Tibial artery (tissue), 4 donors: Measurements from ENCODE around the gene CHAC2.

Source experiments
- DNase-seq, 2 donors: peaks; one replicate each; pipeline ENCODE4 v3.0.0-alpha.2; 2019
- H3K27ac ChIP-seq, 2 donors: fragments of 200-600 bp; sonication (generic) in 1 of 2; 1 replicate in 1 of 2; 2 replicates in 1 of 2; pipeline ENCODE4 v1.5.1; 2018 to 2019; ENCODE audit warnings: mild to moderate bottlenecking in 1 of 2
- H3K27me3 ChIP-seq, 2 donors: fragments of 200-600 bp; sonication (generic) in 1 of 2; one replicate each; pipeline versions ENCODE4 v1.5.1 to v1.6.0; 2016 to 2019
- H3K36me3 ChIP-seq, 3 donors: fragments of 200-600 bp; sonication (generic) in 2 of 3; one replicate each; pipeline ENCODE4 v1.5.1; 2016 to 2019; ENCODE audit warnings: mild to moderate bottlenecking in 2 of 3
- H3K4me1 ChIP-seq, 4 donors: fragments of 200-600 bp; sonication (generic) in 2 of 4; 1 replicate in 3 of 4; 2 replicates in 1 of 4; pipeline ENCODE4 v1.5.1; 2016 to 2019
- H3K4me3 ChIP-seq, 2 donors: fragments of 200-600 bp; sonication (generic) in 1 of 2; 1 replicate in 1 of 2; 2 replicates in 1 of 2; pipeline ENCODE4 v1.5.1; 2018 to 2019; ENCODE audit warnings: mild to moderate bottlenecking in 2 of 2
- H3K9me3 ChIP-seq, 3 donors: fragments of 200-600 bp; sonication (generic) in 1 of 3; one replicate each; pipeline ENCODE4 v1.5.1; 2016 to 2019
- intact Hi-C: fragments of 100-400 bp; cut with DNase I; formaldehyde crosslinking; loops from one replicate; pipeline ENCODE4 v1.15.0; 2023; ENCODE audit warnings: low total_unique reads
- TF ChIP-seq, protein P1 (sequence below), 2 experiments: fragments of 200-600 bp in 1 of 2; fragments of 450-650 bp in 1 of 2; IDR thresholded peaks; one replicate each; pipeline ENCODE4 v1.5.1; 2017 to 2019; ENCODE audit warnings: antibody characterized with exemption in 2 of 2, mild to moderate bottlenecking in 1 of 2, moderate library complexity in 1 of 2

The CHAC2 gene

DNA sequence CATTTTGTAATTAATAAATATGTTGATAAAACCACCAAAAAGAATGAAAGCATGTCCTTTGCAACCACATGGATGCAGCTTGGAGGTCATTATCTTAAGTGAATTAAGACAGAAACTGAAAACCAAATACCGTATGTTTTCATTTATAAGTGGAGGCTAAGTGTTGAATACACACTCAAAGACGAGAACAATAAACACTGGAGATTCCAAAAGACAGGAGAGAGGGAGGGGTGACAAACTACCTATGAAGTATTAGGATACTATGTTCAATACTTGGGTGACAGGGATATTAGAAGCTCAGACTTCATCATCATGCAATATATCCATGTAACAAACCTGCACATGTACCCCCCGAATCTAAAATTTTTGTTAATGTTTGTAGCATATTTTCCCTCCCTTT, 26.2 kb downstream of the CHAC2 start:
- Histone ChIP-seq H3K36me3 (peaks cover 26 to 46% (median 38%) of the 10 kb centered on the region in 3 donors), H3K9me3 (no peaks in the 10 kb centered on the region), H3K27ac (no peak overlapping the region), H3K4me1 (peaks cover 0 to 16% (median 3%) of the 10 kb centered on the region in 4 donors), H3K27me3 (no peaks in the 10 kb centered on the region), H3K4me3 (no peak overlapping the region)
- intact Hi-C loops: no loop called here
- DNase-seq: no peak
- TF ChIP-seq, protein P1, sequence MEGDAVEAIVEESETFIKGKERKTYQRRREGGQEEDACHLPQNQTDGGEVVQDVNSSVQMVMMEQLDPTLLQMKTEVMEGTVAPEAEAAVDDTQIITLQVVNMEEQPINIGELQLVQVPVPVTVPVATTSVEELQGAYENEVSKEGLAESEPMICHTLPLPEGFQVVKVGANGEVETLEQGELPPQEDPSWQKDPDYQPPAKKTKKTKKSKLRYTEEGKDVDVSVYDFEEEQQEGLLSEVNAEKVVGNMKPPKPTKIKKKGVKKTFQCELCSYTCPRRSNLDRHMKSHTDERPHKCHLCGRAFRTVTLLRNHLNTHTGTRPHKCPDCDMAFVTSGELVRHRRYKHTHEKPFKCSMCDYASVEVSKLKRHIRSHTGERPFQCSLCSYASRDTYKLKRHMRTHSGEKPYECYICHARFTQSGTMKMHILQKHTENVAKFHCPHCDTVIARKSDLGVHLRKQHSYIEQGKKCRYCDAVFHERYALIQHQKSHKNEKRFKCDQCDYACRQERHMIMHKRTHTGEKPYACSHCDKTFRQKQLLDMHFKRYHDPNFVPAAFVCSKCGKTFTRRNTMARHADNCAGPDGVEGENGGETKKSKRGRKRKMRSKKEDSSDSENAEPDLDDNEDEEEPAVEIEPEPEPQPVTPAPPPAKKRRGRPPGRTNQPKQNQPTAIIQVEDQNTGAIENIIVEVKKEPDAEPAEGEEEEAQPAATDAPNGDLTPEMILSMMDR (IDR thresholded peaks at IDR 0.05): no peak

DNA sequence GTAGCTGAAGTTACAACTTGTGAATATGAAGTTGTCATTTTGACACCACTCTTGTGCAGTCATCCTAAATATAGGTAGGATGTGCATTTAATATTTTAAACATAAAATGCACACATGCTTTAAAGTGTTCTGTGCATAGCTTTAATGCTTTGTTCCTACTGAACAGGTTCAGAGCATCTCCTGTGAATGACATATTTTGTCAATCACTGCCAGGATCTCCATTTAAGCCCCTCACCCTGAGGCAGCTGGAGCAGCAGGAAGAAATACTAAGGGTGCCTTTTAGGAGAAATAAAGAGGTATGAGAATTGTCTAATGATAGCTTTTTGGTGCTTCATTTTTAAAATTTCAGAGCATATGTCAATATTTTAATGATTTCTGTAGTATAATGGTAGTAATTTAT, 33.9 kb downstream of the CHAC2 start:
- H3K36me3 ChIP-seq: peaks cover 46 to 89% (median 75%) of the 10 kb centered on the region in 3 donors

DNA sequence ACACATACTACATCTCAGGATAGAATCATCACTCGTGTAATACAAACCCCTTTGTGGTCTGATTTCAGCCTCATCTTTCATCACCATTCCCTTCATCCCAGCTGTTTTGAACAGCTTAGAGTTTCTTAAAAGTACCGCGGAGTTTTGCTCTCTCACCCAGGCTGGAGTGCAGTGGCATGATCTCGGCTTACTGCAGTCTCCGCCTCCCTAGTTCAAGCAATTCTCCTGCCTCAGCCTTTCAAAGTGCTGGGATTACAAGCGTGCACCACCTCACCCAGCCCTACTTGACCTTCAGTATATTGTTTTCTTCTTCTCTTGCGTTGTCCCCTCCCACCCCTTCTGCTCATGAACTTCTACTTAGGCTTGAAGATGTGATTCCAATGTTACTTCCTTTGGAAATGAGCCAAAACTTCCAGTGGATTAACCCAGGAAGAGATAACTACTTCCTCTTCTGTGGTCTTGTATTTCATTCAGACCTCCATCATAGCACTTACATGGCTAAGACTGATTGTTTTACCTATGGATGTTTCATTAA, 35.1 kb downstream of the CHAC2 start:
- TF ChIP-seq, protein P1 (IDR thresholded peaks at IDR 0.05): no peak
- H3K9me3 ChIP-seq: no peaks in the 10 kb centered on the region
- DNase-seq: no peak
- no peaks in the 10 kb centered on the region for H3K27me3 ChIP-seq
- intact Hi-C loops: no loop called here
- H3K27ac ChIP-seq: no peak overlapping the region
- H3K4me3 ChIP-seq: no peak overlapping the region
- peaks cover 47 to 88% (median 75%) of the 10 kb centered on the region in 3 donors for H3K36me3 ChIP-seq
- no peaks in the 10 kb centered on the region for H3K4me1 ChIP-seq

More for the DNA sequence above, 33.9 kb downstream of the CHAC2 start:
- intact Hi-C loops: no loop called here
- TF ChIP-seq, protein P1 (IDR thresholded peaks at IDR 0.05): no peak
- H3K27me3 ChIP-seq: no peaks in the 10 kb centered on the region
- no peak for DNase-seq
- no peak overlapping the region for H3K4me3 ChIP-seq
- H3K9me3 ChIP-seq: no peaks in the 10 kb centered on the region
- no peaks in the 10 kb centered on the region for H3K4me1 ChIP-seq
- no peak overlapping the region for H3K27ac ChIP-seq

DNA sequence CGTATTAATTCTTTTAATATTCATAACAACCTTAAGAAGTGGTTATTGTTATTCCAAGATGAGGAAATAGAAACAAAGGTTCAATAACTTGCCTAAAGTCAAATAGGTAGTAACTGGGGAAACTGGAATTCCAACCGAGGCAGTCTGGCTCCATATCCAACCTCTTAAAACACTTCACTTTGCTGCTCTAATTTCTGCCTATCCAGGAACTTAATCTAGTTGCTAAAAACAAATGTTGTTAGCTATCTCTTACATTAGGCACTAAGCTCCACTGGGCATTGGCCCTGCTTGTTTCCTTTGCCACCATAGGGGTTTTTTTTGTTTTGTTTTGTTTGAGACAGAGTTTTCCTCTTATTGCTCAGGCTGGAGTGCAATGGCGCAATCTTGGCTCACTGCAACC, 44.0 kb downstream of the CHAC2 start:
- Histone ChIP-seq H3K36me3 (peaks cover 66 to 97% (median 93%) of the 10 kb centered on the region in 3 donors), H3K9me3 (no peaks in the 10 kb centered on the region), H3K27me3 (no peaks in the 10 kb centered on the region), H3K27ac (no peak overlapping the region), H3K4me3 (no peak overlapping the region), H3K4me1 (no peaks in the 10 kb centered on the region)
- TF ChIP-seq, protein P1 (IDR thresholded peaks at IDR 0.05): no peak
- DNase-seq: no peak
- intact Hi-C loops: loop anchor here (10.0 kb wide), 1 partner anchor 63 kb away; no protein-coding TSS in a partner anchor

DNA sequence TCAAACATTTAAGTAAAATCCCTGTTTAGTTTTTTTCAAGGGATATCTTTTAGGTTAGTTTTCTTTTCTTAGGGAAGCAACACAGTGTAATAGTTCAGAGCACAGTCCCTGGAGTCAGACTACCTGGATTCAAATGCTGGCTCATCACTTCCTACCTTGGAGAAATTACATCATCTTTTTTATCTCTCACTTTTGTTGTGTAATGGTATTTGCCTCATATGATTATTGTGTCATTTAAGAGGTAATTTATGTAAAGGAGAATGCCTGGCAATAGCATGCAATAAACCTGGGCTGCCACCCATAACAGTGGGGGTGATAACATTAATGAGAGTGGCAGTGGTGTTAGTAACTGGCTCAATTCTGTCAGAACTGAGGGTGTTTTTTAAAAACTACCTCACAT, 45.5 kb downstream of the CHAC2 start:
- Histone ChIP-seq H3K36me3 (peaks cover 65 to 96% (median 90%) of the 10 kb centered on the region in 3 donors), H3K4me1 (no peaks in the 10 kb centered on the region), H3K27me3 (no peaks in the 10 kb centered on the region), H3K9me3 (no peaks in the 10 kb centered on the region), H3K4me3 (no peak overlapping the region), H3K27ac (no peak overlapping the region)
- TF ChIP-seq, protein P1 (IDR thresholded peaks at IDR 0.05): no peak
- no peak for DNase-seq
- intact Hi-C loops: loop anchor here (10.0 kb wide), 1 partner anchor 62 kb away; no protein-coding TSS in a partner anchor
